Measurements from ENCODE around the gene NAMPT.

DNA sequence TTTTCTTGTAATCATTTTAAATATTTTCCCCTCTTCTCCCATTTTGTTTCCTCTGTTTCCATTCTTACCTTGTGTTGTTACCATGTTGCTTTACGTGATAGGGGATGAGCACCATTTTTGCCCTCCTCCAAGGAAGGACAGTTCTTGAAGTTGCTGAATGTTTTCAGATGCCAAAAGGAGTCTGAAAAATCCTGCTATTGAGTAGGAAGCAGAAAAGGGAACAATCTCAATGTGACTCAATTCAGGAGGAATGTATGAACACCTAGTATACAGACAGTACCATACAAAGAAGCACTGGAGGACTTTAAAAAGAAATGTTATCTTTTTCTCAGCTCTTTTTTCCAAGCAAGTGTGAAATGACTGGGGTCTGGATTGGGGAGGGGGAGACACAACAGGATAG is 5.1 kb upstream of the NAMPT start:
- TF ChIP-seq, protein P1, sequence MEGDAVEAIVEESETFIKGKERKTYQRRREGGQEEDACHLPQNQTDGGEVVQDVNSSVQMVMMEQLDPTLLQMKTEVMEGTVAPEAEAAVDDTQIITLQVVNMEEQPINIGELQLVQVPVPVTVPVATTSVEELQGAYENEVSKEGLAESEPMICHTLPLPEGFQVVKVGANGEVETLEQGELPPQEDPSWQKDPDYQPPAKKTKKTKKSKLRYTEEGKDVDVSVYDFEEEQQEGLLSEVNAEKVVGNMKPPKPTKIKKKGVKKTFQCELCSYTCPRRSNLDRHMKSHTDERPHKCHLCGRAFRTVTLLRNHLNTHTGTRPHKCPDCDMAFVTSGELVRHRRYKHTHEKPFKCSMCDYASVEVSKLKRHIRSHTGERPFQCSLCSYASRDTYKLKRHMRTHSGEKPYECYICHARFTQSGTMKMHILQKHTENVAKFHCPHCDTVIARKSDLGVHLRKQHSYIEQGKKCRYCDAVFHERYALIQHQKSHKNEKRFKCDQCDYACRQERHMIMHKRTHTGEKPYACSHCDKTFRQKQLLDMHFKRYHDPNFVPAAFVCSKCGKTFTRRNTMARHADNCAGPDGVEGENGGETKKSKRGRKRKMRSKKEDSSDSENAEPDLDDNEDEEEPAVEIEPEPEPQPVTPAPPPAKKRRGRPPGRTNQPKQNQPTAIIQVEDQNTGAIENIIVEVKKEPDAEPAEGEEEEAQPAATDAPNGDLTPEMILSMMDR (IDR thresholded peaks at IDR 0.05): no peak
- no peak for TF ChIP-seq POLR2AphosphoS5 (IDR thresholded peaks at IDR 0.05)
- no peak for TF ChIP-seq POLR2A (IDR thresholded peaks at IDR 0.05)
- no peak for TF ChIP-seq EP300 (IDR thresholded peaks at IDR 0.05)

Data from suprapubic skin (tissue), 4 donors.